Fibroblast of skin of abdomen (primary cell): ENCODE data around the gene SLC24A3.
A peak's percentile ranks its signal among the peaks of the same experiment; 100 is the strongest.

Experiments used
- DNase-seq: peaks from one replicate; pipeline ENCODE4 v3.0.0-alpha.2; 2013

The SLC24A3 gene

GRCh38 chr20:19428324-19428723 lies 215.9 kb downstream of the SLC24A3 start:
- DNase-seq: no peak

- no peak for DNase-seq
Measured at GRCh38 chr20:19429538-19429937, 217.1 kb downstream of the SLC24A3 start.

- no peak for DNase-seq
Measured at GRCh38 chr20:19430641-19431315, 218.3 kb downstream of the SLC24A3 start.

DNA sequence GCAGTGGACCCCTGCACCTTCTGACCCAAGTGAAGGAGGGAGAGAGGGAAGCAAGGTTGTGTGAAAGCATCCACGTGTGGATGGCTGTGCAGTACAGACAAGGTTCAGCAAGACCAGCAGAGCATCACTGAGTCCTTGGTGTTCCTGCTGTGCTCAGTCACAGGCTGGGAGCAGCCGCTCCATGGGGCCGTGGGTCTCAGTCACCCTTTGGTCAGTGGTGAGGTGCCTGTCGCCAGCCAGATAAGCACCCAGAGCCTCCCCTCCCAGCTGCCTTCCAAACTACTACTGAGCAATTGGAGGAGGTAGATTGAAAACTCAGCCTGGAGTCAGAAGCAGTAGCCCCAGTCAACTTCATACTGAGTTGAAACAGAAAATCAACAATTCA lies 218.9 kb downstream of the SLC24A3 start:
- DNase-seq: no peak

DNA sequence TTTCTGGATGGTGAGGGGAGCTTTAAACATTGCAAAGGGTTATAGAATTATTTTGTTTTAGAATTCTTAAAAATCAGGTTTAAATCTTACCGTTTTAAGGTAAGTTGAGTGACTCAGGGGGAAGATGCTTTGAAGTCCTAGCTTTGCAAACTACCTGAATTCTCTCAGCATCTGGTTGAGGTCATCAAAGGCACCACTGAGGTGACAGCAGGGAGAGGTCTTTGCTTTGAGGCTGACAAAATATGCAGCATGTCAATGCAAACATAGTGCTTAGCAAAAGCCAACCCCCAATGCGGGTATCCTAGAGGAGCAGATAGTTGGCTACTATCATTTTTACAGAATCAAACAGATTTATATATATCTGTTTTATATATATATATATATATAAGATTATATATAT lies 219.5 kb downstream of the SLC24A3 start:
- DNase-seq: no peak

DNA sequence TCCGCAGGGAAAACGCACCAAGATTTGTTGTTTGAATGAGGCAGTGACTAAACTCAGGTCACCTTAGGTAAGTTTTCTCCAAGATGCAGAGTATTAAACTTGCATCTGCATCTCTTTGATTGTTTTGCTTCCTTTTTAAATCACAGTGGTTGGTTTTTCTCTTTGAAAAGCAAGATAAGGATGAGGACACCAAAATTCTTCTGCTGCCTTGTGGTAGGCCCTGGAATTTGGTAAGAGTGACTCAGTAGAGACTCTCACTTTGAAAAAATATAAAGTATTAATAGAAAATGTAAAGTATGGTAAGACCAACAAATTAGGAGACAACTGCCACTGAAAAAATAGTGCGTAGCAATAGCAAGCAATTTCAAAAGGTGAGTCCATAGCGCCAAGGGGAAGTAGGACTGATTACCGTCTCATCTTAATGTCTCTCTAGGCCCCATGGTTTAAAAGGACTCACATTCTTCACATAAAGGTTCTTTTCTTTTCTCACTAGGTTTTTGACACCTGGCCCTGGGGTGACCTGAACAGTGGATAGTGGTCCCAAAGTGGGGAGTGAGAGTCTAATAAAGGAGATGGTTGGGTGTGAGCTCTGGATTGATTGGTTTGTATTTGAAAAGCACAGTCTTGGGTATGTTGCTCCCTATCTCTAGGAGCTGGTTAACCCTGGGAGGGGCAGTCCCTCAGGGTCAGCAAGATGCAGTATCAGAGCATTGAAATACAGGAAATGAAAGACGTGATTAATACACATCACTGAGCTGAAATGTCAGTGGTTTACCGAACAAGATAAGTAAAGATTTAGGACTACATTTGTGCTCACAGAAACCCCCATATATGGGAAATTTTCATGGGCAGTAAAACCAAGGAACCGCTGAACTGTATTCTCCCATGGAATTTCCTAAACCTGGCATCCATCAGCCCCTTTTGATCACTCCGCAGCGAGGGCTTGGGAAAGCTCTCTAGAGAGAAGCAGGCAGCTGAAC lies 221.2 kb downstream of the SLC24A3 start:
- DNase-seq: peak; percentile 66

DNA sequence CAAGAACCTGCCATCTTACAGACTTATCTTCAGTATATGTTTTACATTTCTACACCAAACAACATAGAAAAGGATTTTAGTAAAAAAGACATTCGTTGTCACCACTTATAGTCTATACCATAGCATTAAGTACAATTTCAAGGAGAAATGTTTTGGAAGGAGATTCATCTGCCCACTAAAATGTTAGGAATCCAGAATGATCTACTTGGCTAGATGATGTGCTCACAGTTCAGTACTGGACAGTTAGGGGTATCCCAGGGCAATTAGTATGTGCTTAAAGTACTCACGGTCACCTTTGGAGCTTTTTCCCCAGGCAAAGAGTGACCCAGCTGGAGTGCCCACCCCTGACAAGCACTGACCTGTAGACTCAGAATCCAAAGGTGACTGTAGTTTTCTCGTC lies 222.9 kb downstream of the SLC24A3 start:
- peak; percentile 31 for DNase-seq

DNA sequence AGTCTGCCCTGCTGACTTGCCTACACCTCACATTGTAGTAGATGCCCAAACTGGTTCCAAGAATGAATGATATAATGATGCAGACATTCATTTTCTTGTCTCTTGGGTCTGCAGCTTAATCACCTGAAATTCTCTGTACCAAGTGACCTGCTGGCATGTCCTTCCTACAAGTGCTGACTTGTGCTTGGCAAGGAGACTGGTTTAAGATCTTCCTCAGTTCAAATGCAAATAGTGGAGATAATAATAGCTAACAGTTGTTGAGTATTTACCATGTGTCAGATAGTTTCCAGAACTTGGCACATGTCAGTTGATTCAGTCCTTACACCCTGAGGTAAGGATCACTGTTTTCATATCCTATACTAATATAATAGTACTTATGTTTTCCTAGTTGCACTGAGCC lies 223.4 kb downstream of the SLC24A3 start:
- no peak for DNase-seq

GRCh38 chr20:19438488-19438887 lies 226.0 kb downstream of the SLC24A3 start:
- DNase-seq: no peak

DNA sequence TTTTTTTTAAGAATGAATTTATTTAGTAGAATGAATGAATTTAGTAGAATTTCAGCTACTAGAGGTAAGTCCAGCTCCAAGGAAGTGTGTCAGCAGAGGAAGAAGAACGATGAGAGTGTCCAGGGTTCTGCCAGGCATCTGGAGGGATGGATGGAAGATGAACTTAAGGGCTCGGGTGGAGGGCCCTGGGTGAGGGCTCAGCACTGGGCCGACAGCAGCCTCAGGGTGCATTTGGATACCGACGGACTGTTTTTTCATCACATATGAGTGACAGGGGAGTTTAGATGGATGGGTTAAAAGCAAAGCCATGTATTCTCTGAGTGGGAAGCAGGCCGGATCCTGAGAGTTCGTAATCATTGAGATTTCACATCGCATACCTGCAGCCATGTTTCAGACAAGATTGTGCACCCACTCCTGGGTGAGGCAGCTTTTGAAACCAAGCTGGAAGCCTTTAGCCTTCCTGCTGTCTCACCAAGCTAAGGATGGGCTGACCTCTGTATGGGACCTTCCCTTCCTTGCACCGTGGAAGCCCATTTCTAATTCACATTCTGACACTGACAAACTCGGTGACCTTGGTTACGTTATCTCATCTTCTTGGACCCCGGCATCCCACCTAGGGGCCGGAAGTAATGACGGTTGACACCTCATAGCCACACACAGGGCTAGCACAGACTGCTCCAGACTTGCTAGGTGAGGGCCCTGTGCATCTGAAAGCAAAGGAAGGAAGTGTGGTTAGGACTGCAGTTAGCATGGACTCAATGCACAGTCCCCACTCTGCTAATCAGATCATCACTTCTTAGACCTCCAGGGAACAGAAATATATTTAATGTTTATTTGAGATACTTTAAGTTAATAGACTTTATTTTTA lies 228.5 kb downstream of the SLC24A3 start:
- DNase-seq: no peak

DNA sequence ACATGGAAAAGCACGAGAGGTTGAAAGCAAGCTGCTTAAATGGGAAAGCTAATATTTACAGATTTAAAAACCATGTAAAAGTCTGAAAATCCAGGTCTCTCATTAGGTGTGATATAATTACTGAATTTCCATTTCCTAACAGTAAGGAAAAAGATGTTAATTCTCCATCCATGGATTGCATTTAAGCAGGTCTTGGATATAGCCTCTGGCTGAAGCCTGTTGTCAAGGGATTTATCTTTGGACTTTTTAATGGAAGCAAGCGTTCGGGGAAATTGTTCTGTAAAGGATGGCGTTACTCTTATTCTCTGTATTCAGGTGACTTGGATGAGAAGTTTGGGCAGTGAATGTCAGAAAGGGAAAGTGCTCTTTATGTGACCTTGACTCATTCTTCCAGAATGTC lies 233.8 kb downstream of the SLC24A3 start:
- DNase-seq: no peak

- no peak for DNase-seq
Measured at GRCh38 chr20:19448632-19449031, 236.2 kb downstream of the SLC24A3 start.

- peak; percentile 29 for DNase-seq
Measured at GRCh38 chr20:19449051-19449450, 236.6 kb downstream of the SLC24A3 start.

DNA sequence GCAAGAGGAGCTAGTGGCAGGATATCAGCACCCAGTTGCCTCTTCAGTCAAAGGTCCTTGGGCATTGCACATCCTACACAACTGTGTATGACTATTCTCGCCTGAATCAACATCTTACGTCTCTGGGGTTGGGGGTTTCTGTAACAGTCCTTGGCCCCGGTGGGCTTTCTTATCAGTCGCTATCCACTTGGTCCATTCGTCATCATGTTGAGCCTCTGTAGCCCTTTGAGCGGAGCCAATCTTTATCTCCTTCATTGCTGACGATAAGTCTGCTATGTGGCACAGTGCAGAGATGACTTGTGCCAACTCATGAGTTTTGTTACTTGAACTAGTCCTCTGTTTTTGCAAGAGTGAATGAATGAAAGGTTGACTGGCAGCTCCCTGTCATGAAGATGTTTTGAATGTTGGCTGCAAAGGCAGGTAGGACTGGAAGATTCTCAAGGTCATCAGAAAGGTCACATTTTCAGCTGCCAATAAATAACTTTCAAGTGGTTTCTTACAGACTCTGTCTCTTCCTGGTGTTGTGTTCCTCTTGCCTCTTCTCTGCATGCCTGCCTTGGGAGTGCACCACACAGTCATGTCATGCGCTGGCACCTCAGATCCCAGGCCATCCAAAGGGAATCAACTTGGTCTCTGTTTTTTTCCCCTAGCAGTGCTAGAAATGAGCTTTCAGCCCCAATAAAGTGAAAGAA lies 238.9 kb downstream of the SLC24A3 start:
- DNase-seq: no peak

- peak; percentile 39 for DNase-seq
Measured at GRCh38 chr20:19451923-19452295, 239.5 kb downstream of the SLC24A3 start.

GRCh38 chr20:19453410-19453809 lies 241.0 kb downstream of the SLC24A3 start:
- DNase-seq: no peak

DNA sequence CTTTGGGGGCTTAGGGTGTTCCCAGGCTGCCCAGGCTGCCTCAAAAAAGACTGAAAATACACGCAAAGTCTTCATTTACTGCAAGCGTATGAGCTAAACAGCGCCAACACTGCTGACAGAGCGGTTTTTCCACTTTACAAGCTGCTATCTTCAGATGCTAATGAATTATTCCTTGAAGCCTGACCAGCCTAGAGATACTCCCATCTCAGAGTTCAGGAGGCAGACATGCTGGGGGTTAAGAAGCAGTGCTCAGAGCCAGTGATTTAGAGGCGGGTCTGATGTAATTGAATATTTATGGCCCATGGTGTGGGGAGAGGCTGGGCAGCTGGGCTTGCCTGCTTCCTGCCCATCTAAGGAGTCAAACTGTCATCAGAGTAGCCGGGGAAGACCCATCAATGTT lies 241.4 kb downstream of the SLC24A3 start:
- DNase-seq: no peak

DNA sequence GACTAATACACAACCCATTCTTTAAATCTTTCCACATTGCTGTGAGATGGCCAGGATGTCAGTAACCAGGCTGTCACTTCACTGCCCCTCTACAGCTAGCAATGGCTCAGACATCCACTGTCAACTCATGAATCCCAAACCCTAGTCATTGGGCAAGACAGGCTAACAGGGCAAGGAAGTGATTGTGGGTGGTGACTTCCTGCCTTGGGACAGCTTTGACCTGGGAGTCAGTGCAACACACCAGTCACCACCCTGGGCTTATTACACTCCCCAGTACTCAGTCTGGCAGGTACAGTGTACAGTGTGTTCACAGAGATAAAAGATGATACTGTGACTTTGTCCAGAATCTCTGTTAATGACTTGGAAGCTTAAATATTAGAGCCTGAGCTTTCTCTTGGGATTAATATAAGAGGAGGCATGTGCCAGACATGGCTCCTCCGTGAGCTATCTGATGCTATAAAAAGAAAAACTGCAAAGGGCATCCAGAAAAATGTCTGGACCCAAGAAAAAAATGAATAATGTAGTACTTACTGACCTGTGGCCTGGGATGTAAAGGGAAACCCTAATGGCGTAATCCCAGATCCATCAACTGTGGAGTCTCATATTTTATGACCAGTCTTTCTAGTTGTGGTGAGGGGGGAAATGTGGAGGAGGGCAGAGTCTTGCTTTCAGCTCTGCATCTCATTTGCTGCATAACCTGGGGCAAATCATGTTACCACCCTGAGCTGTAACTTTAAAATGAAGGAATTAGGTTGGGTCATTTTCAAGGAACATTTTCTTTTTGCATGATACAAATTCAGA lies 244.4 kb downstream of the SLC24A3 start:
- no peak for DNase-seq

GRCh38 chr20:19457611-19458010 lies 245.2 kb downstream of the SLC24A3 start:
- DNase-seq: peak; percentile 59

DNA sequence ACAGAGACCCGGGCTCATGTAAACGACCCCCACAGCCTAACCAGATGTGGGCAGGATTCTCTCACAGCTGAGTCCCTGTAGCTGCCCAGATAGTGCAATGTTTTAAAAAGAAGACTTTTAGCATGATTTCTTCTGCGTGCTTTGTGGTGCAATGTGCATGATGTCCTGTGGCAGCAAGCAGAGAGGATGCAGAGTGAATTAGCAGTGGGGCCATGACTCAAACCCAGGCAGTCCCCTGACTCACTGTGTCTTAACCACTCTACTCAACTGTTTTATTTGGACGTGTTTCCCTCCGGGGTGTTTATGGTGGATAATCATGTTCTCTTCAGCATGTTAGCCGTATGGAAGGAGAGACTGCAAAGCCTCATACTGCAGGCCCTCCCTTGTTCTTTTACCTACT lies 247.9 kb downstream of the SLC24A3 start:
- DNase-seq: peak; percentile 57

GRCh38 chr20:19462491-19462890 lies 250.0 kb downstream of the SLC24A3 start:
- no peak for DNase-seq
